ENCODE measurements around the gene KCND2.

DNA sequence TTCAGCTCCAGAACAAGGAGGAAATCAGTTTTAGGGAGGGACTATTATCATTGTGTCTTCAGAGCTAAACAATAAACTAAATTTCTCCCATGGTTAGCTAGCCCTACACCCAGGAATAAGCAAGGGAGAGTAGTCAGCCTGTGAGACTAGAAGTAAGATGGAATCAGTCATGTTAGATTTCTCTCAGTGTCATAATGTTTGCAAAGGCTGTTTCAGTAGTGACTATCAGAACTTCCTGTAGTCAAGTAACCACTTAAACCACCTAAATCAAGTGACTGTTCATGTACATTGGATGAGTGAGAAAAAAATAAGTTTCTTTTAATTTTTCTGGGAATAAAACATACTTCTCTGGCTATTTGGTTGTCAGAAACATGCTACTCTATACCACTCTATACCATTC, 121.6 kb downstream of the KCND2 start:
- TF ChIP-seq, protein P1, sequence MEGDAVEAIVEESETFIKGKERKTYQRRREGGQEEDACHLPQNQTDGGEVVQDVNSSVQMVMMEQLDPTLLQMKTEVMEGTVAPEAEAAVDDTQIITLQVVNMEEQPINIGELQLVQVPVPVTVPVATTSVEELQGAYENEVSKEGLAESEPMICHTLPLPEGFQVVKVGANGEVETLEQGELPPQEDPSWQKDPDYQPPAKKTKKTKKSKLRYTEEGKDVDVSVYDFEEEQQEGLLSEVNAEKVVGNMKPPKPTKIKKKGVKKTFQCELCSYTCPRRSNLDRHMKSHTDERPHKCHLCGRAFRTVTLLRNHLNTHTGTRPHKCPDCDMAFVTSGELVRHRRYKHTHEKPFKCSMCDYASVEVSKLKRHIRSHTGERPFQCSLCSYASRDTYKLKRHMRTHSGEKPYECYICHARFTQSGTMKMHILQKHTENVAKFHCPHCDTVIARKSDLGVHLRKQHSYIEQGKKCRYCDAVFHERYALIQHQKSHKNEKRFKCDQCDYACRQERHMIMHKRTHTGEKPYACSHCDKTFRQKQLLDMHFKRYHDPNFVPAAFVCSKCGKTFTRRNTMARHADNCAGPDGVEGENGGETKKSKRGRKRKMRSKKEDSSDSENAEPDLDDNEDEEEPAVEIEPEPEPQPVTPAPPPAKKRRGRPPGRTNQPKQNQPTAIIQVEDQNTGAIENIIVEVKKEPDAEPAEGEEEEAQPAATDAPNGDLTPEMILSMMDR (IDR thresholded peaks at IDR 0.05; ENCODE audit: borderline replicate concordance, extremely low read depth, low read length, poor library complexity, severe bottlenecking): no peak
- no peak for TF ChIP-seq EZH2 (IDR thresholded peaks at IDR 0.05; ENCODE audit: borderline replicate concordance, low read depth, low read length, severe bottlenecking)

Measured in DND-41 (cell line).